PFSK-1 (cell line): Measurements from ENCODE around the gene CERS5.

Source experiments
- FOXP2 ChIP-seq: optimal IDR thresholded peaks from 2 replicates; pipeline ENCODE3; 2011; ENCODE audit warnings: borderline replicate concordance, control low read depth, inconsistent platforms; ENCODE audit not compliant: insufficient read depth; ENCODE audit errors: extremely low read length, extremely low read depth
- POLR2AphosphoS5 ChIP-seq: IDR thresholded peaks from 2 replicates; pipeline ENCODE4 v1.6.1; 2012; ENCODE audit warnings: low read depth, mild to moderate bottlenecking, control low read depth, low read length, moderate library complexity
- SIN3A ChIP-seq: IDR thresholded peaks from 2 replicates; pipeline ENCODE4 v1.6.1; 2012; ENCODE audit warnings: mild to moderate bottlenecking, low read length, moderate library complexity, borderline replicate concordance; ENCODE audit not compliant: insufficient read depth
- TAF1 ChIP-seq: IDR thresholded peaks from 2 replicates; pipeline ENCODE4 v1.6.1; 2012; ENCODE audit warnings: low read length, control low read depth, borderline replicate concordance; ENCODE audit not compliant: insufficient read depth
- TF ChIP-seq, protein P1 (sequence below), 2 experiments: IDR thresholded peaks; 2 replicates each; pipeline versions ENCODE4 v1.6.1 to v1.8.0; 2011 to 2012; ENCODE audit warnings: low read depth in 2 of 2, low read length in 2 of 2, control low read depth in 1 of 2, inconsistent platforms in 1 of 2, mild to moderate bottlenecking in 1 of 2, moderate library complexity in 1 of 2; ENCODE audit not compliant: insufficient read depth in 1 of 2

The CERS5 gene

DNA sequence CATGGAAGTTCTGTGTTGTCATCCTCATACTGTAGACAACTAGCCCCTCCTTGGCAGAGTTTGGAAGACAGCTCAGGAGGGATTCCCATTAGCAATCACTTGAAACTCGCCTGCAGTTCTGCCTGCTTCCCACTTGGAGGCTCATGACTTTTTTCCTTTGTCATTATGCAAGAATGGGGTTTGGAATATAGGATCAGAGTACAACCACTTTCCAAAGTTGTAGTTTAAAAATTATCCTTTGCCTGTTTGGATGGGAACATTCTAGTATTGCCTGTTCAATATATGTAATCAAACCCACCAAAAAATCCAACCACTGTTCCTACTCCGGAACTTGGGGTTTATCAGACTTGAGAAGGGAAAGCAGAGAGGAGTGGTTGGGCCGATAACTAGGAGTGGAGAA, 65.5 kb downstream of the CERS5 start:
- TF ChIP-seq POLR2AphosphoS5 (no peak), TAF1 (no peak), FOXP2 (no peak), SIN3A (no peak)
- TF ChIP-seq, protein P1, sequence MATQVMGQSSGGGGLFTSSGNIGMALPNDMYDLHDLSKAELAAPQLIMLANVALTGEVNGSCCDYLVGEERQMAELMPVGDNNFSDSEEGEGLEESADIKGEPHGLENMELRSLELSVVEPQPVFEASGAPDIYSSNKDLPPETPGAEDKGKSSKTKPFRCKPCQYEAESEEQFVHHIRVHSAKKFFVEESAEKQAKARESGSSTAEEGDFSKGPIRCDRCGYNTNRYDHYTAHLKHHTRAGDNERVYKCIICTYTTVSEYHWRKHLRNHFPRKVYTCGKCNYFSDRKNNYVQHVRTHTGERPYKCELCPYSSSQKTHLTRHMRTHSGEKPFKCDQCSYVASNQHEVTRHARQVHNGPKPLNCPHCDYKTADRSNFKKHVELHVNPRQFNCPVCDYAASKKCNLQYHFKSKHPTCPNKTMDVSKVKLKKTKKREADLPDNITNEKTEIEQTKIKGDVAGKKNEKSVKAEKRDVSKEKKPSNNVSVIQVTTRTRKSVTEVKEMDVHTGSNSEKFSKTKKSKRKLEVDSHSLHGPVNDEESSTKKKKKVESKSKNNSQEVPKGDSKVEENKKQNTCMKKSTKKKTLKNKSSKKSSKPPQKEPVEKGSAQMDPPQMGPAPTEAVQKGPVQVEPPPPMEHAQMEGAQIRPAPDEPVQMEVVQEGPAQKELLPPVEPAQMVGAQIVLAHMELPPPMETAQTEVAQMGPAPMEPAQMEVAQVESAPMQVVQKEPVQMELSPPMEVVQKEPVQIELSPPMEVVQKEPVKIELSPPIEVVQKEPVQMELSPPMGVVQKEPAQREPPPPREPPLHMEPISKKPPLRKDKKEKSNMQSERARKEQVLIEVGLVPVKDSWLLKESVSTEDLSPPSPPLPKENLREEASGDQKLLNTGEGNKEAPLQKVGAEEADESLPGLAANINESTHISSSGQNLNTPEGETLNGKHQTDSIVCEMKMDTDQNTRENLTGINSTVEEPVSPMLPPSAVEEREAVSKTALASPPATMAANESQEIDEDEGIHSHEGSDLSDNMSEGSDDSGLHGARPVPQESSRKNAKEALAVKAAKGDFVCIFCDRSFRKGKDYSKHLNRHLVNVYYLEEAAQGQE (IDR thresholded peaks at IDR 0.05; ENCODE audit: insufficient read depth in 1 of 2, low read depth in 2 of 2, low read length in 2 of 2): no peak

DNA sequence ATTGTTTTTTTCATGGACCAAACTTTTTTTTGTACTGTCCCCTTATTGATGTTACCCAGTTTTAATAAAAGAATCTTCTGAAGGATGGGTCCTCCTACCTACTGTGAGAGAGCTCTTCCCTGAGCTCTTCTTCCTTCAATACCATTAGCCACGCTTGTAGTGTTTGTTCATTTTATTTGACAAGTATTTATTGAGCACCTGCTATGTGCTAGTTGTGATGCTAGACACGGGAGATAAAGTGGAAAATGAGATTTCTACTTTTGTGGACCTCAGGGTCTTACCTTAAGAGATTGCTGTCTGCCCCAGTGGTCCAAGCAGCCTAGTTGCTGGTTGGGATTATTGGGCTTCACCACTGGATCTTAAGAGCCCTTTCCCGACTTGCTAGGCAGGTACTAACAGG, 66.6 kb downstream of the CERS5 start:
- no peak for TF ChIP-seq SIN3A
- TF ChIP-seq FOXP2: no peak
- TF ChIP-seq TAF1: no peak

DNA sequence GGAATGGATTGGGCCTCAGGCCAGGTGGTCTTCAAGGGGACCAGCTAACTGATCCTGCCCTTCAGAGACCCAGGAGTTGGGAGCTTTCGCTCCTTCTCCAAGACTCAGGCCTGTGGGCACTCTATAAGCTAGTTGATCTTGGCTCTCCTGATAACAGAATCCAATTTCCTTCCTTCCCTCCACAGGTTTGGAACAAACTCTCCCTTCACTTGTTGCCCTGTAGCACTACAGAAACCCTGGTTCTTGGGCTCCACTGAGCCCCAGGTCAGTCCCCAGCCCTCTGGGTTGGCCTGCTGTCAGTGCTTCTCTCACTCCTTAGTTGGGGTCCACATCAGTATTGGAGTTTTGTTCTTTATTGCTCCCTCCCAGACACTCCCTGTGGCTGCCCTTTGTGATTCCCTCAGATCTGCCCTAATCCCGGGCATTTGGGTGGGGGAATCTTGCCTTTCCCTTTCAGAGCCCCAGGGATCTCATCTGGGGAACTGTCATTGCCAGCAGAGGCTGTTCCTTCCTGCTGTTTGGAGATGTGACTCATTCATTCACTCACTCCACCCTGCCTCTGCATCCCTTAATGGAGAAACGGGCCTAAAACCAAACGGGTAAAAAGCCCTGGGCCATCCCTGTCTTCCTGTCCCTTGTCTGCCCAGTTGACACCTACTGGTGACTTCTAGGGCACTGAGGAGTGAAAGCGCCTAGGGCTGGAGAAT, 67.7 kb downstream of the CERS5 start:
- TF ChIP-seq FOXP2 (no peak), TAF1 (no peak), POLR2AphosphoS5 (no peak), SIN3A (no peak)
- TF ChIP-seq, protein P1 (IDR thresholded peaks at IDR 0.05; ENCODE audit: insufficient read depth in 1 of 2, low read depth in 2 of 2, low read length in 2 of 2): no peak

DNA sequence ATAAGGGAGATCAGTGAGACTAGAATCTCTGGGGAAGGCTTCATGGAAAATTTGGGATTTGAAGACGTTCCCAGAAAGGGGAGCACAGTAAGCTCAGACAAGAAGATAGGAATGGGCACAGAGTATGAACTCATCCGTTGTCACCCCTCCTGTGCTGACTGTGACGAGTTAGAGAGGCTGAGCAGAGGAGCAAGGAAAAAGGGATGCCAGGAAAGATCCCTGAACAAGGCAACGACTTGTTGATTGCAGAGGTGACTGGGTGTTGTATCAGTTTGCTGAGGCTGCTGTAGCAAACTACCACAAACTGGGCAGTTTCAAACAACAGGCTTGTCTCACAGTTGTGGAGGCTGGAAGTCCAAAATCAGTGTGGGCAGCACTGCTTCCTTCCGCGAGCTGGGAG, 69.2 kb downstream of the CERS5 start:
- TF ChIP-seq POLR2AphosphoS5: no peak

DNA sequence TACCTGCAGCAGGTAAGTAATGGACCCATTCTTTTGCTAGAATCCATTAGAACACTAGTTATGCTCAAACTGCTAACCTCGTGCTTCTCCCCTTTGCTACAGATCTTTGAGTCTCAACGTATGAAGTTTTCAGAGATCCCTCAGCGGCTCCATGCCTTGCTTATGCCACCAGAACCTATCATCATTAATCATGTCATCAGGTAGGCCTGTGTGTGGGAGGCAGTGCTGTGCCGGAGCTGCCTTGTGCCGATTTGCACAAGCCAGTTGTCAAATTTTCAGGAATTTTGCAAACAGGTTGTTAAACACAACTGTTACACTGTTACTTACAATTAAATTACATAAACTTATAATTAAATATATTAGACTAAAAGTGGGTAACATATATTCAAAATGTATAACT, 76.8 kb downstream of the CERS5 start:
- no peak for TF ChIP-seq FOXP2
- TF ChIP-seq, protein P1 (IDR thresholded peaks at IDR 0.05; ENCODE audit: insufficient read depth in 1 of 2, low read depth in 2 of 2, low read length in 2 of 2): no peak
- TF ChIP-seq POLR2AphosphoS5: no peak
- no peak for TF ChIP-seq TAF1
- no peak for TF ChIP-seq SIN3A

DNA sequence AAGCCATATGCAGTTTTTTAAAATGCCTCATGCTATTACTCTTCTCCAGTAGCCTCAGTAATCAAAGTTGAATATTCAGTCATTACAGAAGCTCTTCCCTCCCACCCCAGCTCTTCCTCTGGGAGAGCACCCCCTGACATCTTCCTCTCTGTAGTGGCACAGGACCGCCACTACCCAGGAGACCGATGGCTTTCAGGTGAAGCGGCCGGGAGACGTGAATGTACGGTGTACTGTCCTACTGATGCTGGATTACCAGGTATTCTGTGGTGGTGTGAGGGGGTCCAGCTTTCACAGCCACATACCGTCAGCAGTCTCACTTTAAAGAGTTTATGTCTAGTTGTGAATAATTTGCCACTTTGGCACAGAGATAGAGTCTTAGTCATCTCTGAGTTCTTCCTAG, 77.4 kb downstream of the CERS5 start:
- TF ChIP-seq SIN3A (no peak), TAF1 (no peak), POLR2AphosphoS5 (no peak), FOXP2 (no peak)
- TF ChIP-seq, protein P1 (IDR thresholded peaks at IDR 0.05; ENCODE audit: insufficient read depth in 1 of 2, low read depth in 2 of 2, low read length in 2 of 2): no peak
